Thymus (tissue), 14 donors: Measurements from ENCODE around the gene MAP3K4. TPM values are rescaled to one million over a fixed set of nuclear protein-coding genes. Genes with fewer than 3 reads are reported as not detected.
A peak's percentile ranks its signal among the peaks of the same experiment; 100 is the strongest.

ENCODE experiments used
- DNase-seq, 9 donors: peaks; one replicate each; pipeline ENCODE4 v3.0.0-alpha.2; 2013; ENCODE audit warnings: low spot score in 9 of 9, low read depth in 6 of 9, missing footprints in 1 of 9
- H3K27ac ChIP-seq, 2 donors: one replicate each; pipeline ENCODE4 v1.5.1; 2013; ENCODE audit warnings: control low read depth in 1 of 2, low read depth in 1 of 2, low read length in 1 of 2, mild to moderate bottlenecking in 1 of 2, moderate library complexity in 1 of 2
- H3K27me3 ChIP-seq, 2 donors: one replicate each; pipeline ENCODE4 v1.5.1; 2013; ENCODE audit warnings: low read length in 1 of 2; ENCODE audit not compliant: control insufficient read depth in 2 of 2, insufficient read depth in 1 of 2
- H3K36me3 ChIP-seq, 2 donors: one replicate each; pipeline ENCODE4 v1.5.1; 2013; ENCODE audit warnings: low read length in 1 of 2, mild to moderate bottlenecking in 1 of 2, moderate library complexity in 1 of 2; ENCODE audit not compliant: control insufficient read depth in 2 of 2, insufficient read depth in 2 of 2
- H3K4me1 ChIP-seq, 2 donors: one replicate each; pipeline ENCODE4 v1.5.1; 2013; ENCODE audit warnings: low read length in 2 of 2; ENCODE audit not compliant: control insufficient read depth in 2 of 2, insufficient read depth in 2 of 2
- H3K4me3 ChIP-seq, 2 donors: one replicate each; pipeline ENCODE4 v1.5.1; 2013; ENCODE audit warnings: low read length in 2 of 2, control low read depth in 1 of 2, mild to moderate bottlenecking in 1 of 2
- H3K9me3 ChIP-seq, 2 donors: one replicate each; pipeline ENCODE4 v1.5.1; 2013; ENCODE audit warnings: low read length in 1 of 2, mild to moderate bottlenecking in 1 of 2; ENCODE audit not compliant: control insufficient read depth in 2 of 2, insufficient read depth in 1 of 2
- WGBS: extraction: QIAGEN DNeasy Blood & Tissue Kit; methylation state at CpG from one replicate; pipeline ENCODE4 v1.1.7; 2013; 5-methylcytosine and 5-hydroxymethylcytosine counted together
- long read RNA-seq, 10 donors: transcript quantifications; one replicate each; lab custom pipeline, GENCODE V29; 2026
- polyA plus RNA-seq: library from polyadenylated mRNA; stranded (reverse); fragments of 200-250 nt; gene quantifications from one replicate; pipeline ENCODE4 v1.2.3, GENCODE V29; 2013
- total RNA-seq: library from RNA; stranded (reverse); fragments of 120-200 nt; gene quantifications from one replicate; pipeline ENCODE4 v1.2.4, GENCODE V29; 2013
- donor health status: healthy.

The MAP3K4 gene, protein sequence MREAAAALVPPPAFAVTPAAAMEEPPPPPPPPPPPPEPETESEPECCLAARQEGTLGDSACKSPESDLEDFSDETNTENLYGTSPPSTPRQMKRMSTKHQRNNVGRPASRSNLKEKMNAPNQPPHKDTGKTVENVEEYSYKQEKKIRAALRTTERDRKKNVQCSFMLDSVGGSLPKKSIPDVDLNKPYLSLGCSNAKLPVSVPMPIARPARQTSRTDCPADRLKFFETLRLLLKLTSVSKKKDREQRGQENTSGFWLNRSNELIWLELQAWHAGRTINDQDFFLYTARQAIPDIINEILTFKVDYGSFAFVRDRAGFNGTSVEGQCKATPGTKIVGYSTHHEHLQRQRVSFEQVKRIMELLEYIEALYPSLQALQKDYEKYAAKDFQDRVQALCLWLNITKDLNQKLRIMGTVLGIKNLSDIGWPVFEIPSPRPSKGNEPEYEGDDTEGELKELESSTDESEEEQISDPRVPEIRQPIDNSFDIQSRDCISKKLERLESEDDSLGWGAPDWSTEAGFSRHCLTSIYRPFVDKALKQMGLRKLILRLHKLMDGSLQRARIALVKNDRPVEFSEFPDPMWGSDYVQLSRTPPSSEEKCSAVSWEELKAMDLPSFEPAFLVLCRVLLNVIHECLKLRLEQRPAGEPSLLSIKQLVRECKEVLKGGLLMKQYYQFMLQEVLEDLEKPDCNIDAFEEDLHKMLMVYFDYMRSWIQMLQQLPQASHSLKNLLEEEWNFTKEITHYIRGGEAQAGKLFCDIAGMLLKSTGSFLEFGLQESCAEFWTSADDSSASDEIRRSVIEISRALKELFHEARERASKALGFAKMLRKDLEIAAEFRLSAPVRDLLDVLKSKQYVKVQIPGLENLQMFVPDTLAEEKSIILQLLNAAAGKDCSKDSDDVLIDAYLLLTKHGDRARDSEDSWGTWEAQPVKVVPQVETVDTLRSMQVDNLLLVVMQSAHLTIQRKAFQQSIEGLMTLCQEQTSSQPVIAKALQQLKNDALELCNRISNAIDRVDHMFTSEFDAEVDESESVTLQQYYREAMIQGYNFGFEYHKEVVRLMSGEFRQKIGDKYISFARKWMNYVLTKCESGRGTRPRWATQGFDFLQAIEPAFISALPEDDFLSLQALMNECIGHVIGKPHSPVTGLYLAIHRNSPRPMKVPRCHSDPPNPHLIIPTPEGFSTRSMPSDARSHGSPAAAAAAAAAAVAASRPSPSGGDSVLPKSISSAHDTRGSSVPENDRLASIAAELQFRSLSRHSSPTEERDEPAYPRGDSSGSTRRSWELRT (N-terminal part only)
- total RNA-seq (25.1 TPM), polyA plus RNA-seq (26.7 TPM)
- long read RNA-seq, donor 1: 0 reads
- long read RNA-seq, donor 2: 0 reads
- long read RNA-seq, donor 3, full-length matches to known transcripts: 1 of 1 reads
- long read RNA-seq, donor 3, partial matches to known transcripts: 0 of 1 reads
- long read RNA-seq, donor 3, other reads (novel, unspliced or antisense): 0 of 1 reads
- long read RNA-seq, donor 4, full-length matches to known transcripts: 1 of 1 reads
- long read RNA-seq, donor 4, partial matches to known transcripts: 0 of 1 reads
- long read RNA-seq, donor 4, other reads (novel, unspliced or antisense): 0 of 1 reads
- long read RNA-seq, donor 5: 0 reads
- long read RNA-seq, donor 6: 0 reads
- long read RNA-seq, donor 7: 0 reads
- long read RNA-seq, donor 8: 0 reads
- long read RNA-seq, donor 9, full-length matches to known transcripts: 3 of 3 reads
- long read RNA-seq, donor 9, partial matches to known transcripts: 0 of 3 reads
- long read RNA-seq, donor 9, other reads (novel, unspliced or antisense): 0 of 3 reads
- long read RNA-seq, donor 10, full-length matches to known transcripts: 1 of 1 reads
- long read RNA-seq, donor 10, partial matches to known transcripts: 0 of 1 reads
- long read RNA-seq, donor 10, other reads (novel, unspliced or antisense): 0 of 1 reads

DNA sequence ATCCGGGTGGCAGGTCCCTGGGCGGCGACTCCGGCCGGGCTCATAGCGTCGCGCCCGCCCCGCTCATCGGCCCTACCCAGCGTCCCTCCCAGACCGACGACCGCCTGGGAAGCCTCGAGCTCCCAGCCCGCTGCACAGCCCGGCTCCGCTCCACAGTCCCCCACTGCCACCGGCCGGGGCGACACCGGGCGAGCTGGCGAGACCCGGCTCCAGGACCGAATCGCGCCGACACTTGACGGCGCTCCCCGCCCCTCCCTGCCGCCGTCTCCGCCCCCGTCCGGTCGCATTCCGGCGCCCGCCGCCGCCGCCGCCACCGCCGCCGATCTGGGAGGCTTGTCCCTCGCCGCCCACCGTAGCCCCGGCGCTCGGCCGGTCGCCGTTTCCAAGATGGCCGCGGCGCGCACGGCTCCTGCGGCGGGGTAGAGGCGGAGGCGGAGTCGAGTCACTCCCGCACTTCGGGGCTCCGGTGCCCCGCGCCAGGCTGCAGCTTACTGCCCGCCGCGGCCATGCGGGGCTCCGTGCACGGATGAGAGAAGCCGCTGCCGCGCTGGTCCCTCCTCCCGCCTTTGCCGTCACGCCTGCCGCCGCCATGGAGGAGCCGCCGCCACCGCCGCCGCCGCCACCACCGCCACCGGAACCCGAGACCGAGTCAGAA lies at the start of gene MAP3K4:
TSS of gene MAP3K4 (plus strand) at position 364 of the 655 bp plus-strand sequence. CDS start at position 527, 163 bp downstream.
- Histone ChIP-seq H3K36me3 (no peaks in the 10 kb centered on the region), H3K27me3 (peaks cover 3 to 18% of the 10 kb centered on the region in 2 donors), H3K9me3 (no peaks in the 10 kb centered on the region), H3K27ac (peak within 1 kb of the TSS; percentile 85), H3K4me3 (peak within 1 kb of the TSS; percentile 73 to 88), H3K4me1 (peaks cover 3 to 4% of the 10 kb centered on the region in 2 donors)
- peak in 8 of 9 donors; percentile 45 to 86 (median 60) for DNase-seq
- WGBS: under 1% methylated on average over 97 of the region's 97 CpGs

DNA sequence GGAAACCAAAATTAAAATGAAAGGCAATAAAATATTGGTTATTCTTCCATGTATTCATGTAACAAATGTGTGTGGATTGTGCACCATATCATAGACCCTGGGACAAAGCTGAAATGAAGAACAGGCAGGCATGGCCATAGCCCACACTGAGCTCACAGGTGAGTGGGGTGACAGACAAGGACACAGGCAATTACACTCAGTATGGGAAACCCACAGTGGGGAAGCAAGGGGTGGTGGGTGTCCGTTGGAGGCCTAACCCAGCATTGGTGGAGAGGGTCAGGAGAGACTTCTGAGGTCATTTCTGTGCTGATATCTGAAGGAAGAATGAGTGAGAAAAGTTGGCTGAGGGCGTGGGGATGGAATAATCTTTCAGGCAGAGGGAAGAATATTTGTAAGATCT lies 47.6 kb upstream of the MAP3K4 start:
- DNase-seq: no peak
- no peak overlapping the region for H3K27ac ChIP-seq
- H3K36me3 ChIP-seq: no peaks in the 10 kb centered on the region
- peaks cover 0 to 4% of the 10 kb centered on the region in 2 donors for H3K9me3 ChIP-seq
- H3K4me1 ChIP-seq: no peaks in the 10 kb centered on the region
- H3K4me3 ChIP-seq: no peak overlapping the region
- H3K27me3 ChIP-seq: no peaks in the 10 kb centered on the region
- WGBS: 88% methylated on average over 2 of the region's 2 CpGs

DNA sequence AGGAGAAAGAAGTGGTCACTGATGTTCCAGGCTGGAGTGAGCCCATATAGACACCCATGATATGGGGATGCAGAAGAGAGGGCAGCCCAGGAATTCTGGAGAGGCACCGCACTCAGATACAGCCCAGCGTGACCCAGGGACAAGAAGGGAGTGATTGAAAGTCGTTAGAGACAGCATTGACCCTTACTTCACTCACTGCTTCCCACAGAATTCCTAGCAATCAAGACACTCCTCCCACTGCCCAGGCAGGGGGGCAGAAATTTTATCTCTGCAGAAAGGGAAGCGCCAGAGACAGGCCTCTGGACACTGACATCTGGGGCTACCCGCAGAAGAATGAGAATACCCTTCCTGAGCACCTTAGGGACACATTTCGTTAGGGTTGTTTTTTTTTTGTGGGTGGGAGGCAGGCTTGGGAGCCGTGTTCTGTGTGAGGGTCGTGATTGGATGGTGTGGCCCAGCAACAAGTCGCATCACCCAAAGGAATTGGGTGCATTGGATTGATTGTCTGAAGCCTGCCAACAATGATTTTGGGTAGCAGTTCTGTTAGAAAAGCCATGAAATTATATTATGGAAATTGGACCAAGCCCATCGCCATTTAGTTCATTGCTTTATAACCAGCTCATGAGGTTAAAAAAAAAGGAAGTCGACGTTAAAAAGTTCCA lies 45.9 kb upstream of the MAP3K4 start:
- WGBS: 70% methylated on average over 12 of the region's 12 CpGs

DNA sequence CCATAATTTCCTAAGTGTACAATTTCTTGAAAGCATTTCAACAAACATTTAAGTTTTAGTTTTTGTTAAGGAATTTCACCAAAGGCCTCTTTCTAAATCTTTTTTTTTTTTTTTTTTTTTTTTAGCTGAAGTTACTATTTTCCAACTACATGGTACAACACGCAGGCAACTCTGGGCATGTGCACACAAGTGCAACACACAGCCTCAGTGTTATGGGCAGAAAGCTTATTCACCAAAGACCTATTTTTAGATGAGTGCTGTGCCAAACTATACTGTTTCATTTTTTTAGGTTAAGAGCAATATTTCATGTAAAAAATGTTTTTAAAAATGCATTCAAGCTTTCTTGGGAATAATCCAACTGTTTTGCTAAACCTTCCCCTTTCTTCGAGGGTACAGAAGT lies 42.0 kb upstream of the MAP3K4 start:
- 90% methylated on average over 2 of the region's 2 CpGs for WGBS
- DNase-seq: no peak
- Histone ChIP-seq H3K4me1 (no peaks in the 10 kb centered on the region), H3K27me3 (peaks cover 0 to 3% of the 10 kb centered on the region in 2 donors), H3K9me3 (no peaks in the 10 kb centered on the region), H3K36me3 (no peaks in the 10 kb centered on the region), H3K4me3 (no peak overlapping the region), H3K27ac (no peak overlapping the region)

More for the DNA sequence above, 45.9 kb upstream of the MAP3K4 start:
- H3K36me3 ChIP-seq: no peaks in the 10 kb centered on the region
- H3K4me1 ChIP-seq: no peaks in the 10 kb centered on the region
- H3K27ac ChIP-seq: no peak overlapping the region
- no peak for DNase-seq
- H3K27me3 ChIP-seq: no peaks in the 10 kb centered on the region
- H3K4me3 ChIP-seq: no peak overlapping the region
- H3K9me3 ChIP-seq: no peaks in the 10 kb centered on the region

DNA sequence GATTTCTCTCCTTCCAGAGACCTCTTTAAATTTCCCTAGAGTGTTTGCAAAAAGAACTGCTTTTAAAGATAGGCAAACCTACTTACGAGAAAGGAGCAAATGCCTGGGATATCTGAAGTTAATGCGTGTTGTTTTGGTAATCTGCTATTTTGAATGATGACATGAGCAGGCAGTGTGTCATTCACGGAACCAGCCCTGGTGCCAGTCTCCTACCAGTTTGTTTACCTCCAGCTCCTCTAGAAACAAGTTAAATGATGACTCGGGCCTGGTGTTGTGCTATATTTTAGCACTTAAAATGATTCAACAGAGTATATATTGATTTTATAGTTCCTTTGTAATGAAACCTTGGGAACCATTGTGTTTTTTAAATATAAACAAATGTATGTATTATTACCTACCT lies 41.1 kb upstream of the MAP3K4 start:
- H3K27me3 ChIP-seq: peaks cover 0 to 3% of the 10 kb centered on the region in 2 donors
- H3K36me3 ChIP-seq: no peaks in the 10 kb centered on the region
- no peaks in the 10 kb centered on the region for H3K4me1 ChIP-seq
- DNase-seq: no peak
- H3K4me3 ChIP-seq: no peak overlapping the region
- 56% methylated on average over 4 of the region's 4 CpGs for WGBS
- no peak overlapping the region for H3K27ac ChIP-seq
- H3K9me3 ChIP-seq: no peaks in the 10 kb centered on the region

DNA sequence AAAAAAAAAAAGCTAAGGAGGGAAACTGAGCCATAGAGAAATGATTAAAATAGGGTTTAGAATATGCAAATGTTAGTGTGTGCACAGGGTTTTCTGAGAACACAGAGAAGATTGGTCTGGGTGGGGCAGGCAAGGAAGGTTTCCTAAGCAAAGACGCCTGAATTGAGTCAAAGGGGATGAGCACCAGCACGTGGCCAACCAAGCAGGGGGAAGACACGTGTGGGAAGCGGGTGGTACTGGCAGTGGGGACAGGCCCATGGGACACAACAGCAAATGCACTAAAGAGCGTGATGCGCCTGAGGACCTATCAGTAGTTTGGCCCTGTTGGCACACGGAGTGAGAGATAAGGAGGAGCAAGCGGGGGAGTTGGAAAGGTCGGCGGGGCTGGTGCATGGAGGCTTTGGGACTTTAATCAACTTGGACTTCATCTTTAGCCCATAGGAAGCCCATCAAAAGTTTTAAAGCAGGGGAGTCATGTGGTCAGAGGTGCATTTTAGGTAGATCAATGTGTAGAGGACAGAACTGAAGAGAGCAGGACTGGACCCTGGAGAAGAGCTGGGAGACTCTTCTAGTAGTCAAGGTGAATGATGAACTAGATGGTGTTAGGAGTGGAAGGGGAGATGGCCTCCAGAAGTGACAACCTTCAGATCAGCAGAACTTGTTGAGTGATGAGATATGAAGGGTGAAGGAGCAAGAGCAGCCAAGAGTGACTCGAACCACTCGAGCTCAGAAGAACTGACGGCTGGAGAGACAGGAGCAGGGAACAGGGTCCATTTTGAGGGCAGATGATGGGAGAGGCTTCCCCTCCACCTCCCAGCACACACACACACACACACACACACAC lies 40.2 kb upstream of the MAP3K4 start:
- H3K4me1 ChIP-seq: no peaks in the 10 kb centered on the region
- 91% methylated on average over 13 of the region's 13 CpGs for WGBS
- peaks cover 0 to 3% of the 10 kb centered on the region in 2 donors for H3K27me3 ChIP-seq
- DNase-seq: no peak
- no peaks in the 10 kb centered on the region for H3K9me3 ChIP-seq
- H3K27ac ChIP-seq: no peak overlapping the region
- no peak overlapping the region for H3K4me3 ChIP-seq
- no peaks in the 10 kb centered on the region for H3K36me3 ChIP-seq
